NCI-H2196 treated with DMSO at 0.1 percent for 48 hours (cell line): Measurements from ENCODE around the gene MAPK6.
"Not testable (repeated sequence)": the region's sequence is repeated elsewhere in the genome, so short reads cannot be mapped to it uniquely, and the experiment has no call there.

ENCODE experiments used
- DNase-seq: peaks from one replicate; lab custom pipeline; 2025; ENCODE audit not compliant: unreplicated experiment; lab: John Stamatoyannopoulos, UW

Gene MAPK6

DNA sequence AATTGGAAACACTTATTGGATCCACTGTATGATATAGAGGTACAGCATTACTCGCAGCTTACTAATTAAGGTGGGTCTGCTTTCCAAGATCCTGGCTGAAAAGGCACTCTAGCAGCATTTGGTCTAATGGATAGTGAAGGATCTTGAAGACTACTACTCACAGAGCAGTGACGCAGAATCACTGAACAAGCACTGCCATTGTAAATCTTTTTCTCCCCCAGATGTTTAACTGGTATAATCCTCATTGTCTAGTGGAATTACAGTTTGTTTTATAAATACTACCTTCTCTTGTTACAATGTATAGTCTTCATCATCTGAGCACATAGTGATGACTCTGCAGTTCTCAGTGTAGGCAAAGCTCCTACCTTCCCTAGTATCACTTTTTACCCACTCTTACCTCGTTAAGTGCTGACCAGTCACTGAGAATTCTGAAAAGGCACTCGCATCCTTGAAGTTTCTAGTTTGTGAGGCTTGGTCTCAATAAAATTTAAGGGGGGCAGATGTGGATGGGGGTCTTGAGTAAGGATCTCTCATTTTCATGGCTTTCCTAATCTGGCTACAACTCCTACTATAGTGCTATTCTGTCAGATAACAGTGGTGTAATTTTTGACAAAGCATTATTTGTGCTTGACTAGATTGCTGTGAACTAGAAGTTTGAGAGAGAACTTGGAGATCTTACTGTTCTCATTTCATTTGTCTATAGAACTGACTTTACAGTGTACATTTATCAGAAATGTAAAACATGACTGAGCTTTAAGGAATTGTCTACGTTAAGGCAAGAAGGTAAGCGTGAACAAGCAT, 23.2 kb downstream of the MAPK6 start:
- no peak for DNase-seq

DNA sequence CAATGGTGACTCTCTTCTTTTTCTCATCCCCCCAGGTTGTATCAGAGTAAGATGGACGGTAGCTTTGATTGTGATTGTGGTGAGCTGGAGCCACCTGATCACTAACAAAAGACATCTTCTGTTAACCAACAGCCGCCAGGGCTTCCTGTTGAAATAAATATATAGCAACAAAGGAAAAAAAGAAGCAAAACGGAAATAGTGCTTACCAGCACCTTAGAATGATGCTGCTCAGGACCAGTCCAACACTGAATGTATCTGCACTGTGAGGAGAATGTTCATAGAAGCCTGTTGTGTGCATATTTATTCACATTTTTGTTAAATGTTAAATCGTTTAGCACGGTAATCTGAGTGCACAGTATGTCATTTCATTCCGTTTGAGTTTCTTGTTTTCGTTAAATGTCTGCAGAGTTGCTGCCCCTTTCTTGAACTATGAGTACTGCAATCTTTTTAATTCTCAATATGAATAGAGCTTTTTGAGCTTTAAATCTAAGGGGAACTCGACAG, 26.8 kb downstream of the MAPK6 start:
- DNase-seq: not testable (repeated sequence)

DNA sequence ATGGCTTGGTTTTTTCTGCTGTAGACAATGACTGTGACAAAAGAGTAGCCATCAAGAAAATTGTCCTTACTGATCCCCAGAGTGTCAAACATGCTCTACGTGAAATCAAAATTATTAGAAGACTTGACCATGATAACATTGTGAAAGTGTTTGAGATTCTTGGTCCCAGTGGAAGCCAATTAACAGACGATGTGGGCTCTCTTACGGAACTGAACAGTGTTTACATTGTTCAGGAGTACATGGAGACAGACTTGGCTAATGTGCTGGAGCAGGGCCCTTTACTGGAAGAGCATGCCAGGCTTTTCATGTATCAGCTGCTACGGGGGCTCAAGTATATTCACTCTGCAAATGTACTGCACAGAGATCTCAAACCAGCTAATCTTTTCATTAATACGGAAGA, 27.5 kb downstream of the MAPK6 start:
- not testable (repeated sequence) for DNase-seq

DNA sequence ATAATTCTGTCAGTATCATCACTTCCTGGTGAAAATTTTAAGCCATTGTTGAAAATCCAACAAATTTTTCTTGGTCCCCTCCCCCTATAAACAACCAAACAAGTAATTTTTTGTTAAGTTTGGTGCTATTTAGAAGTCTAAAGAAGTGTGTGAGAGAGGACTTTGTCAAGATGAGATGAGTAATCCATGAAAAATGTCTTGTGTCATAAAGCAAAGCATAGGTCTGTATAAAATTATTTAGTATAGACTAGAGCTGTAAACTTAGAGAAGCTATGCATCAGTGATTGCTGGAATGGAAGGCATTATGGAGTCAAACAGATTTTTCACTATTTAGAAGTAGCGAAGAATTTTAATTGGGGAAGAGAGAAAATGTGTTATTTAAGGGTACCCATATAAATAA, 31.4 kb downstream of the MAPK6 start:
- DNase-seq: no peak

- no peak for DNase-seq
Measured at GRCh38 chr15:52052066-52052935, 33.3 kb downstream of the MAPK6 start.

- no peak for DNase-seq
Measured at GRCh38 chr15:52054381-52054780, 35.4 kb downstream of the MAPK6 start.

- not testable (repeated sequence) for DNase-seq
Measured at GRCh38 chr15:52054858-52055257, 35.8 kb downstream of the MAPK6 start.

- DNase-seq: no peak
Measured at GRCh38 chr15:52056001-52056400, 37.0 kb downstream of the MAPK6 start.

GRCh38 chr15:52056496-52056895, 37.5 kb downstream of the MAPK6 start:
- no peak for DNase-seq

DNA sequence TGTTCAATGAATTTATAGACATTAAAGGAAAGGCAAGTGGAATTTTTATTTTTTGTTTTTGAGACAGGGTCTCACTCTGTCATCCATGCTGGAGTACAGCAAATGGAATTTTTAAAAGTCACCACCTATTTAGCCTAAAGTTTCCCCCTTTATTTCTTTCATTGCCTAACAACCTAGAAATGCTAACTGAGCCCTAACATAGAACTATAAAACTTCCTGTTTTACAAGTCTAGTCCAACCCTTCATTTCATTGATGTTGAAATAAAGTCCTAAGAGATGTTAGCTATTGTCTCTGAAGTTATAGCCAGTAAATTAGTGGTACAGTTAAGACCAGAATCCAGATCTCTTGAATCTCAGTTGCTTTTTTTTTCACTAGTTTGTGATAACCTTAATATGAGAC, 39.0 kb downstream of the MAPK6 start:
- DNase-seq: no peak

DNA sequence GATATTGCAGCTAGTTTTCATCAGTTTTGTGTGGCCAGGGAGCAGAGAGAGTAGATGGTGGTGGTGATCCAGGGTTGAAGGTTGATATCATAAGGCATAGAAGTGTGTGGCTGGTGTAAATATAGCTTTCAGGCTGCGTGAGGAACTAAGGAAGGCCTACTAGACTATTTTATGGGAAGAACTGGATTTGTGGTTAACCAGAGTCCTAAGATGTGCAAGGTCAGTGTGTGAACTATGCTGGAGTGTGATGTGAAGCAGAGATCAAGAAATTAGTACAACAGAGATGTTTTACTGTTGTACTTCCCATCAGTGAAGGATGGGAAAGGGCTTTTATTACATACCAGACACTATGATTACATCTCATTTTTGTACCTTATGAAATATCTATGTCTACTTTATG, 41.5 kb downstream of the MAPK6 start:
- no peak for DNase-seq

DNA sequence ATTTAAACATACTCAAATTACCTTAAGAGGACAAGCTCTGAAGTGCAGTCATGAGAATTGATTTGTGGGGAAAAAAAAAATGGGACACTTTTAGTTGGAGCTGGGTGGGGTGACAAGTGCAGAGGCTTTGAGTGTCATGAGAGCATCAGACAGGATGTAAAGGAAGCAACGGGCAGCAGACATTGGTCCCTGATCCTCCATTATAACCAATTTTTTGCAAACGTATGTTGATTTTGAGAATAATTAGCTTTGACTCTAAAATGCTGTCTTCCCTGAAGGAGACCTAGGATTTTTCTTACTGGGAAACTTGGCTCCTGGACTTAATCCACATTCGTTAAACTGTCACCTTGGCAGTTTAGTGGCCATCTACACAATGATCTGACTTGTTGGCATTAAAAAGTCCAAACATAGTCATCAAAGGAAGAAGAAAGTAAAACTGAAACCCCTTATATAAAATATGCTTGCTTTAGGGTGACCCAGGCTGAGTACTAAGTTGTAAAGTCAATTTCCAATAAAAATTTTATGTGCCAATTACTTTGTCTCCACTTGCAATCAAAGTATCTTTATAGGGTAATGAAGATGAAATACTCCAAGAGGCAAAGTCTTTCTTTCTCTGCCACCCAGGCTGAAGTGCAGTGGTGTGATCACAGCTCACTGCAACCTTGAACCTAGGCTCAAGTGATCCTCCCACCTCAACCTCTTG, 48.0 kb downstream of the MAPK6 start:
- no peak for DNase-seq

GRCh38 chr15:52067545-52067926, 48.5 kb downstream of the MAPK6 start:
- no peak for DNase-seq

- no peak for DNase-seq
Measured at GRCh38 chr15:52068004-52068615, 49.1 kb downstream of the MAPK6 start.

GRCh38 chr15:52069559-52069958, 50.5 kb downstream of the MAPK6 start:
- DNase-seq: no peak

DNA sequence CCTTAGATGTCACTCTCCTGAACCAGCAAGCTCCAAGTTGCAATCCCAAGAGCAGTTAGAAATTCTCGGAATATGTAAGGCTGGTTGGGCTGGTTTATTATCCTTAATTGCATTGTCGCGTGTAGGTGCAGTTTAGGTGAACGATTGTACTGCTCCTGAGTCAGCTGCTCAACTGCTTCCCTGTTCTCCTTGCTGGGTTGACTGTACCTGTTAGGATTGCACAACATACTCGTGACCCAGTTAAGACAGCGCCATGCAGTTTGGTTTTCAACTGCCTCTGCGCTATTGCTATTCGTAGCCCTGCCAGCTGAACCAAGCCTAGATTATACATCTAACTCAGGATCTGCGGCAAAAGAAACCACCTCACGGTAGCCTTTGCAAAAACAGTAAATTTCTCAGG, 52.6 kb downstream of the MAPK6 start:
- DNase-seq: no peak

GRCh38 chr15:52076889-52077781, 58.1 kb downstream of the MAPK6 start:
- no peak for DNase-seq

- DNase-seq: no peak
Measured at GRCh38 chr15:52078197-52078875, 59.3 kb downstream of the MAPK6 start.
